Glomerular endothelial cell (primary cell): ENCODE data around the gene XPR1. TPM values are rescaled to one million over a fixed set of nuclear protein-coding genes. Genes with fewer than 3 reads are reported as not detected.

Source experiments
- DNase-seq: peaks from one replicate; pipeline ENCODE4 v3.0.0-alpha.2; 2011; ENCODE audit warnings: low read depth, low spot score; ENCODE audit errors: extremely low read depth
- total RNA-seq: library from RNA; depleted of rRNA; stranded (reverse); fragments of >200 nt; gene quantifications from 2 replicates; pipeline ENCODE4 v1.2.3, GENCODE V29; 2015

Gene XPR1
- total RNA-seq, 1 donor from 2014 or later = 24.2 TPM

DNA sequence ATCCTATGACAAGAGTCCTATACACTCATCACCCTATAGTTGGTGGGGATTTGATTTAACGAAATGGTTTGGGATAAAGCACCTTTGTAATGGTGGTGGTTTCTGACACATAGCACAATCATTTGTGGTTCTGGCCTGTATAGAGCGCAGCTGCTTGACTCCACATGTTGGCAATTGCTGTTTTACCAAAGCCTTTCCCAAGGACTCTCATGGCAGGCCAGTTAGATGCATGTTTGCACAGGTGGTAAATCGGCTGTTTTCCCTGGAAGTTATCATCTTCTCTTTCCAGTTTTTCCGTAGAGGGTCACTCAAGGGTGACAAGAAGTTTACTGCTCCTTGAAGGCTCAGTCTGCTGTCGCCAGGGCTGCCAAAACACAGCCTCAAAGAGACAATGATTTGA, 17.1 kb upstream of the XPR1 start:
- DNase-seq = no peak

DNA sequence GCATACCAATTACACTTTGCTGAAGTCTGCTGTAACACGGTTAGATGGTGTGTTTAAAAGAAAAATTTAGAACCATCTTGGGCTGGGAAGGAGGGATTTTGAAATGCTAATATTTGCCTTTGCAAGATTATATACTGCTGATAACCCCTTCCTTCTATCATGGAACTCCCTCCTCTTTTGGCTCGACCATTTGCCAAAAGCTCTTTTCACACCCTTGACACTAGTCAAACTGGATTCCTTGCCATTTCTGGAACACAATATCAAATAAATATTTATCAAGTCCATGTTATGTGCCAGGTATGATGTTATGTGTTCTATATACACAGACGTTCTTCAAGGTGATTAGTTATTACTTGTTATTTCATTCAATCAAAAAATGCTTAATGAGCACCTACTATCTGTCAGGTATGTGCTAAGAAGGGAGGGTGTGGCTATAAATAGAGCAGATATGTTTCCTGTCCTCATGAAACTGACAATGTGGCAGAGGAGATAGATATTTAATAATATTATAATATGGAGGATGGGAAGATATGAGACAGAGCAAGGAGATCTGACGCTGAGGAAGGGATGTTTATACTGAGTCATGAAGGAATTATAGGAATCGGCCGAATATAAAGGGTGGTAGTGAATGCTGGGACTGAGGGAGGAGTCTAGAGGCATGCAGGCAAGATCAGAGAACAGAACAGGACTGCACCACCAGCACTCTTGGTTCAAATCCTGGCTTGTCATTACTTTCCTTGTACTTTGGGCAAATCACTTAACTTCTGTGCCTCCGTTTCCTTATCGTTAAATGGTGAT, 16.1 kb upstream of the XPR1 start:
- no peak for DNase-seq

DNA sequence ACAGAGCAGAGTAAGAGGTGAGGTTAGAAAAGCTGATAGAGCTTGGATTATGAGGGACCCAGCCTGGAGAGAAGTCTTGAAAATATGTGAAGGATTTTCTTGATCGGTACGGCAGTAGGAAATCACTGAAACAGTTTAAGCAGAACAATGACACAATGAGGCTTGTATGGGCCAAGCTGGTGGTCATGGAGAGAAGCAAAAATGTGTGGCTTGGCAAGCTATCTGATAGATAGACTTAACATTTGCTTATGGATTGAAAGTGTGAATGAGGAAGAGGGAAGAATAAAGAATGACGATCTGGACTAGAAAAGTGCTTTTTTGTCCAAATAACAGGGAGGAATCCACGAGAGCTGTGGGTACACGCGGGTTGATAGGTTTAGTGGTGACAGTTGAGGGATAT, 15.4 kb upstream of the XPR1 start:
- DNase-seq = no peak

DNA sequence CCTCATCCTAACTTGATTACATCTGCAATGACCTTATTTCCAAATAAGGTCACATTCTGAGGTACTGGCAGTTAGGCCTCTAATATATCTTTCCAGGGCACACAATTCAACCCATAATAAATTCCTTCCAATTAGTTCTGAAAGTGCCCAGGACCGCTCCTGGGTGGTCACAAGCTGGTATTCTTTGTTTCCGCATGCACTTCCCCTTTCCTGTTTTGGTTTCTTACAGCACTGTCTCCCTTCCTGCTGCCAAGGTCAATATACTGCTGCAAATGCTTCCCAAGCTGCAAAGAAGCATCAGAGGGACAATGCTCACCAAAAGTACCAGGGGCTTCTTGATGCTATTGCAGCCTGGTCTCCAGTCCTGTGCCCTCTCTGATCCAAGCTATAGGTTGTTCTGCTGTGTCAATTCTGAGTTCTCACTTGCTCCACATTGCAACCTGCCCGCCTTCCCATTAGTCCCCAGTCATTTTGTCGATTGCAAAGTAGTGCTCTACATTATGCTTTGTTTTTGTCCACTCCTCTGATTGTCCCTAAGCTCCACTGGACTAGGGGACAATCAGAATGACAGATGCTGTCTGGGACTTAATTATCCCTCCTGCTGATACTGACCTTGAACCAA, 13.9 kb upstream of the XPR1 start:
- DNase-seq = no peak

DNA sequence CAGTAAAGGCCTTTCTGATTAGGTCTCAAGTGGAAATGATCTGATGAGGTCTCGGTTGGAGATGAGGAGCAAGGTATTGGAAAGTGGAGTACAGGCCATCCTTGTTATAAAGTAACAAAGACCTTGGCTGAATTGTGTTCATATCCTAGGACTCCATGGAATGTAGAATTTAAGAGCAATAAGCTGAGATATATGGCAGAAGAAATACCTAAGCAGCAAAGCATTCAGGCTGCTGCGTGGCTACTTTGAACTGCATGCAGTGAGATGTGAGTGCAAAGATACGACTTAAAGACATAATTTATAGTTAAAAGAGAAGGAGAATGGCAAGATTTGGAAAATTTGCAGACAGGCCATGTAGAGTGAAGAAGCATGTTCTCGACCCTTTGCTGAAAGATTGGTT, 11.2 kb upstream of the XPR1 start:
- DNase-seq = no peak

DNA sequence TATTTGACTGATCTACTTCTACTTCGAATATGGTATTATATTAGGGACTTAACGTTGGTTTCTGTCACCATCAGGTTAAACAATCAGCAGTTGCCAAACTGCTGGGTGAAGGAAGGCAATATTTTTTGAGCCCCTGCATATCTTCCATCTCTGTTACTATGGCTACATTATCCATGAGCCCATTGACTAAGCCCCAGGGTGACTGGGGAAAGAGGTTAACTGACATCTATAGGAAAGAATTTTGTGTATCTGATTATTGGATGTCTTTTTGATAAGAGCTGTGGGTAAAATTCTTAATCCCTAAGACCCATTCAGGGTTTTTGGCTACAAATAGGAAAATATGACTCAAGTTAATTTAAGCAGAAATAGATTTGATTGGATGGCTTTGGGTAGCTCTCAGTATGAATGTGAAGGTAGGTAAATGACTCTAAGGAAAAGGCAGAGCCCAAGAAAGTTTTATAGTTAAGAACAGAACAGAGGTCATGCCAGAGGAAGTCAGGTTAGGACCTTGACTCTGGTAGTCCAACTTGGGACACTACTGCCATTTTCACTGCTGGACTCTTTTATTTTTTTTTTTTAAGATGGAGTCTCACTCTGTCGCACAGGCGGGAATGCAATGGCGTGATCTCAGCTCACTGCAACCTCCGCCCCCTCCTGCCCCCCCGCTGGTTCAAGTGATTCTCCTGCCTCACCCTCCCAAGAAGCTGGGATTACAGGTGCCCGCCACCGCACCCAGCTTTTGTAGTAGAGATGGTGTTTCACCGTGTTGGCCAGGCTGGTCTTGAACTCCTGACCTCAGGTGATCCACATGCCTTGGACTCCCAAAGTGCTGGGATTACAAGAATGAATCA, 8.9 kb upstream of the XPR1 start:
- no peak for DNase-seq

DNA sequence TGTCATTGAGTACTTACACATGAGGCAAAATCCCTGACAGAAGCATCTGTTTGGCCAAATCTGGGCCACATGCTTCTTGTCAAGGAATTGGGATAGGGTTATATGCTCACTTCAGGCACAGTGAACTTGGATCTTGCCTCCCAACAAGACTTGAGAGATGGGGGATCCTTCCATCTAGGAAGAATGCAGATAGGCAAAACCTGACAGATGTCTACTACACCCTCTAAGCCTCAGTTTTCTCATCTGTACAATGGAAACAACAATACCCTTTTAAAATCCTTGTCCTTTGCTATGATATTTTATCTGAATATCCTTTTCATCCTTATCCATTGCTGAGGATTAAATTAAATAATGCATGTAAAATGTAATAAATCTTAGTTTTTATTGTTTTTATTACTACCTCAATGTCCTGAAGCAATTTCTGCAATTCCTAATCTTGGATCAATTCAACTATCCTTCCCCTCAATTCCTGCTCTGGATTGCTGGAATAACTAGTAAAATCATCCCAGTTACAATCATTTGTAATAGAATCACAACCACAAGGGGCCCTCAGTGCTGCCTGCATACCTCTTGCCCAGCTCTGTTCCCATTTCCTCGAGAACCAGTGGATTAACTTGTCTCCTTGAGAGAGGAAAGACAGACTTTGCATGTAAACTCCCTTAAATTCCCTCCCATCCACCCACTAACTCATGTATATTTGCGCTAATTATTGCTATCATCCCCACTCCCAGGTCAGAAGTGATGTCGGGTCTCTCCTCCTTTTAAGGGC, 8.1 kb upstream of the XPR1 start:
- DNase-seq = no peak

DNA sequence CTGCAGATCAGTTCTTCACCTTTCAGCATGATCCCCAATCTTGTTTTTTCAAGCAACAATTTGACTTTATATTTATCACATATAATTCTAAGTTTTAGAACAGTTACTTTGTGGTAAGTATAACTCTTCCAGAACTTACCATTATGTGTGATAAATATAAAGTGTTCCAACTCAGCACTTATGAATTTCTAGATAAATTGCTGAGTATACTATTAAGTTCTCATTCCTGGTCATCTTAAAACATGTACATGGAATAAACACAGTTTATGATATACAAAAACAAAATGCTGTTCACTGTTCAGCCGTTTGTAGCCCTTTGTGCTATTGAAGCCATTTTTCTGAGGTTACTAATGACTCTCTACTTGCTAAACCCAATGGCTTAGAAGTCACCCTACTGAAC, 5.1 kb upstream of the XPR1 start:
- no peak for DNase-seq

DNA sequence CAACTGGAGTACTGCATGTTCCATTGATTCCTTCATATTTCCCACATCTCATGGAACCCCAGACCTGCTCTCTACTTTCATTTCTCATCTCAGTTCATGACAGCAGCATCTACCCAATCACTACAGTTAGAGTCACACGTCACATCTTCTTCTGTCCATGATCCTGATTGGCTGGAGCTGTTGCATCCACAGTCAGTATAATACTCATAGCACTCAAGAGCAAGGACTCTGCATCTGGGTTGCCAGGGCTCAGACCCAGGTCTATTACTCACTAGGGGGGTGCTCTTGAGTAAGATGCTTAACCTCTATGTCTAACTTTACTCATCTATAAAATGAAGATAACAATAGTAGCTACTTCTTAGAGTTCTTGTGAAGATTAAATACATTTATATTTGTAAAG, 4.4 kb upstream of the XPR1 start:
- DNase-seq = no peak

DNA sequence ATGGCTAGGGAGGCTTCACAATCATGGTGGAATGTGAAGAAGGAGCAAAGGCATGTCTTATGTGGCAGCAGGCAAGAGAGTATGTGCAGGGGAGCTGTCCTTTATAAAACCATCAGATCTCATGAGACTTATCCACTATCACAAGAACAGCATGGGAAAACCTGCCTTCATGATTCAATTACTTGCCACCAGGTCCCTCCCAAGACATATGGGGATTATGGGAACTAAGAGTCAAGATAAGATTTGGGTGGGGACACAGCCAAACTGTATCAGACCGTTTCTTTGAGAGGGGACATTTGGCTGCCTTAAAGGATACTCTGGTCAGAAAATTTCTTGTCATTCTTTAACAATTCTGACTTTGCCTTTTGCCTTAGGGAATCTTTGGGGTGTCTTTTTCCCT, 3.2 kb upstream of the XPR1 start:
- no peak for DNase-seq

DNA sequence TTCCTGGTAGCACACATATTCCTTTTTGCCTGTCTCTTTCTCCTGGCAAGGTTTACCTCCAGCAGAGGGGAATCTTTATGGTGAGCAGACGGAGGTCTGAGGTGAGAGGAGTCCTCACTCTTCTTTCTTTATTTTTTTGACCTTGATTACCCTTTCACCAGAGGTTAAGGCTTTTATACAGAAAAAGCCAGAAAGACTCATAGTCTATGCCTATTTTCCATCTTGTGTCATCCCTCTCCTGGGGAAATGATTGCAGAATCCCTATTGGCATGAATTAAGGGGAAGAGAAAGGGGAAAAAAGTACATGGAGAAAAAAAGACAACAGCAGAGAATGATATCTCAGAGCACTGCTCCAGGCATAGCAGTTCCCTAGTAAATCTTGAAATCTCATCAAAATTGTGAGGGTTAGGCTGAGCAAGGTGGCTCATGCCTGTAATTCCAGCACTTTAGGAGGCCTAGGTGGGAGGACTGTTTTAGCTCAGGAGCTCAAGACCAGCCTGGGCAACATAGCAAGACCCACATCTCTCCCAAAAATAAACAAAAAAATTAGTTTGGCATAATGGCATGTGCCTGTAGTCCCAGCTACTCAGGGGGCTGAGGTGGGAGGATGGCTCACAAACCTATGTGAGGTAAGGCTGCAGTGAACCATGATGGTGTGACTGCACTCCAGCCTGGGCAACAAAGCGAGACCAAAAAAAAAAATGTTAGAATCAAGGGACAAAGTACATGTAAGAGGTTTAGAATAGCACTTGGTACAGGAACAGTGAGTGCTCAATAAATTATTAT, 1.2 kb upstream of the XPR1 start:
- DNase-seq = no peak

DNA sequence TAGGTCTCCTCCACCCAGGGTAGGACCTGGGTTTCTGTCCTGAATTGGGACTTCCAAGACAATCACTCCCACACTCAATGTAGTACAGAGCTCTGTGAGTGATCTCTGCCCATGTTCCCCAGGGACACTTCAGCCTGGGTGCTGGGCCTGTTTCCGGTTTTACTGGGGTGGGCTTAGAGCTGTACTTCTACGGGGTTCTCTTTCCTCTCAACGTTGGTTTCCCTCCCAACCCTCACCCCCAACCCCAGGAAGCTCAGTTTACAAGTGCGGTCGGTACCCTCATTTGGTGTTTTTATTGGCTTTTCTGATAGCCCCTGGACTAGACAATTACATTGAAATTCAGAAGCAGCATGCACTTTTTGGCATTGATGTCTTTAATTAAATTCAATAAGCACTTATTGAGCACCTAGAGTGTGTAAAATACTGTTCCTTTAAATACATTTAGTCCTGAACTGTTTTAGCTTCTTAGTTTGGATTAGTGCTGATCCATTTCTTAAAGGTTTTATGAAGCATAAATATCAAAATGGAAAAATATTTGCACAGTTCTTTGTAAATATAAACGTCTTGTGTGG, 542 bp upstream of the XPR1 start:
- no peak for DNase-seq

DNA sequence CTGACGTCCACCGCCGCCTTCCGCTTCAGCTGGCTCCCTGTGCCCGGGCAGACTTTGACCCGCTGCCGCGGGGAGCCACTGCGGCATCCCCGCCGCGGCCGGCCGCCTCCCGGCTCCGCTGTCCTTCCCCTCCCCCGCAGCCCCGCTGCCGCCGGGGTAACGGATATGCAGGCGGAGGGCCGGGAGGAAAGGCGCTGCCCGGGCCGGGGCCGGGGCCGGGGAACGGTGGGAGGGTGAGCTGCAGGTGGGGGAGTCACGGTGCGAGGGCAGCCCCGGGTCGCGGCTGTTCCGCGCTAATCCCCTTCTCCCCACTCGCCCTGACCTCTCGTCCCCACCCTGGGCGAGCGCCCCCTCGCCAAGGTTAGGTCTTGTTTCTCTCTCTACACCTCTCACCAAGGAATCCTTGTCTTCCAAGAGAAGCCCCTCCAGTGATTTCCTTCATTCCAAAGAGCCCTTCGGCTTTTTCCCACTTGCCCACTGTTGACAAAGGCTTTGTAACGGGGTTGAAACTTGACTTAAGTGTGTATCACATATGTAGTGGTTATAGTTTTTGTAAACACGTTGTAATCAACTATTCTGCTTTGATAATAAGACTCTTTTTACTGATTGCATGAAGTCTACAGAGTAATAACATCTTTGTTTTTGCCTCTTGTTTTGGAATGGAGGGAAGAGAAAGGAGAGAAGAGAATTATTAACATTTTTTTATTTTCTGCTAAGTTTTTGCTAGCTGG, 669 bp downstream of the XPR1 start:
- no peak for DNase-seq

DNA sequence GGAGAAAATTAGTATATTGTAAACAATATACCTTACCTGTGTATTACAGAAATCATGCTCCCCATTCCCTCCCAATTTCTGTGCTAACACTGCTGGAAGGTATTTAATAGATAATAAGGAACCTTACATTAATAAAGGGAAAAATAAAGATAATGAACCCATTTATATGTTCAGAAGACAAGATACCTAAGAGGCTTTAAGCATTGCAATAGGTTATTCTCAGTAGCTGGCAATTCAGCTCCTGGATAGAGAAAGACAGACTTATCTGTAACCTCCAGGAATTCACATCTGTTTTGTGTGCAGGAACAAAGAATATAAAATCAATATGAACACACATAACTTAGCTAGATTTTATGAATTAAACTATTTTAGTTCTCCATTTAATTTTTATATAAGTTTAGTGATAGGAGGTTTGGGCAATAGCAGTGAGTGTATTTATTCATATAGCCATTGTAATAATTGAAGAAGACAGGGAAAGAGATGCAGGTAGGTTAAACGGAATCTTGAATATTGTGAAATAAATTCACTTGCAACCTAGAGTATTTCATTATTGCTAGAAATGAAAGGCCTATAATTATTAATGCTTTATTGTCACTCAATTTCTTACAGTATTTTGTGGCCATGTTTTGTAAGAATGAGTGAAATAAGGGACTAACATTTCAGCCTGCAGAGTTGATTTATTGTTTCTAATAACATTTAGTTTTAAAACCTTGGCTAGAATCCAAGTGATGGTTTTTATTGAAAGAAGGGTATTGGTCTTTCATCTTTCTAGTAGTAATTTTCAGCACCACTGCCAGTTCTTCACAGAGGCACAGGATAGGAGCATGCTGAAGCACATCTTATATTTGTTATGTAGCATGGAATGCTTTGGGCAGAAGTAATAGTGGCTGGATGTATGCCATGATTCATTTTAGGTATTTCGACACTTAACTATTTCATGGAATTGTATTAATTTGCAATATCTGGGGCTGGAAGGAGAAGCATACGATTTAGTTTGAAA, 1.5 kb downstream of the XPR1 start:
- no peak for DNase-seq

DNA sequence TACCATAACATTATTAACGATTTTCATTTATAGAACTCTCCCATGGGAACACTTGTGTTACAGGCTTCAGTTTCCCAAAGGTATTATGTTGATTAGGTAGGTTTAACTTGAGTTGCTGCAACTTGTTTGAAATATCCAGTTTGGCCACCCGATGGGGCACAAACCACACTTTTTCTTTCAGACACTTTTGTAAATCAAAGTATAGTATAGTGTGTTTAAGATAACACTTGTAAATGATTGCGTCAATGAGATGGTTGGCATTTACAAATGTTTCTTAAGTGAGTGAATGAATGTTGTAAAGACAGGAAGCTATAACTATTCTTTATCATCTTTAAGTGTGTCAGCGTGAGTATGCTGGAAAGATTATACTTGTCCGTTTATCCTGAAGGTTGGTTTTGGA, 4.3 kb downstream of the XPR1 start:
- DNase-seq = no peak

DNA sequence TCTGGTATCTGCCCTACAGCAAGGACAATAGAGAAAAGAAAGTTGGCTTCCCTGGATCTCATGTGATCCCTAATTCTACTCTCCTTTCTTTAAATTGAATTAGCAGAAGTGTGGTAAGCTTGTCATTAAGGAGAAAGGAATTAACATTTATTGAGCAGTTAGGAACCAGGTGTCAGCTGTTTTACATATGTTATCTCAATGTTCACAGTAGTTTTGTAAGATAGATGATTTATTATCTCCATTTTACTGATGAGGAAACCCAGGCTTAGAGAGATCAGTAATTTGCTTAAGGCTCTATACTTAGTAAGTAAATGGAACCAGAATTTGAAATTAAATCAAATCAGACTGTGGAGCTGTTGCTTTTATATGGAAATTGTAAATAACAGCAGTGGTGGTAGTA, 8.0 kb downstream of the XPR1 start:
- DNase-seq = no peak

DNA sequence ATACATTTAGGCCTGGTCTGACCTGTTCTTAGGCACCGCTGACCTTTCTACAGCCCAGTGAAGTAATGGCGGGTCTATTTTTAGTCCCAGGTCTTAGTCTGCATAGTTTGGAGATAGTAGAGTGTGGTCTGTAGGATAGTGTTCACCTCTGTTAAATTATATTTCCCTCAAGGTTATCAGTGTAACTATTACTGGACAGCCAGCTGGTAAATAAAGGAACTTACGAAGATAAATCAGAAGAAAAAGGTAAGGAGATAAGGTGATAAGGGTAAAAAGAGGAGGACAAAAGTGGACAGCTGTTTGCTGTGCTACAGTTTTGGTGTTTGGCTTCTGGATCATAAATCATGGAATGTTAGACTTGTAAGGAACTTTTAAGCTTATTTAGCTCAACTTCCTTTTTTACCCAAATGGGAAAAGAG, 8.7 kb downstream of the XPR1 start:
- DNase-seq = no peak

DNA sequence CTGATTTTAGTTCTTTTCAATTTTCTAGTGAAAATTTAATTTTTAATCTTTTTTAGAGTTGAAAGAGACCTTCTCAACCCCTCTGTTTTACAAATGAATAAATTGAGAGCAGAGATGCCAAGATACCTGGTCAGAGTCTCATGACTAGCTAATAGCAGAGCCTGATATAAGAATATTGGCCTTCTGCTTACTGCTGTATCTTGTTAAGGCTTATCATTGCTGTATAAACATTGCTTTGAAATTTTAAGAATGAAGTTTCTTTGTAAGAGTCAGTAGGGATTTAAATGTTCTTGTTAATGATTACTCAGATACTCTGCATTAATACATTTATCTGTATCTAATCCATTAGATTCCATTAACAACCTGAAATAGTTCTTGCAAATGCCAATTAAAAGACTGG, 9.8 kb downstream of the XPR1 start:
- DNase-seq = no peak
